GM23248 (cell line): ENCODE results near the gene SPATC1L. TPM values are rescaled to one million over a fixed set of nuclear protein-coding genes. Genes with fewer than 3 reads are reported as not detected.

Source experiments
- DNase-seq: peaks from one replicate; pipeline ENCODE4 v3.0.0-alpha.2; 2015
- H2AFZ ChIP-seq: fragments of 200-600 bp; sonication (generic); 2 replicates; pipeline ENCODE4 v1.6.1; 2016; ENCODE audit warnings: antibody characterized with exemption
- H3F3A ChIP-seq: fragments of 200-600 bp; sonication (generic); 2 replicates; pipeline ENCODE4 v1.6.1; 2016; ENCODE audit warnings: mild to moderate bottlenecking, antibody characterized with exemption, mixed run types; ENCODE audit not compliant: insufficient read depth
- H3K27ac ChIP-seq: fragments of 200-600 bp; sonication (generic); 2 replicates; pipeline ENCODE4 v1.5.1; 2016; ENCODE audit warnings: mild to moderate bottlenecking
- H3K27me3 ChIP-seq: fragments of 200-600 bp; sonication (generic); replicated peaks from 2 replicates; pipeline ENCODE4 v1.6.1; 2016; ENCODE audit warnings: mild to moderate bottlenecking; ENCODE audit not compliant: insufficient read depth
- H3K36me3 ChIP-seq: fragments of 200-600 bp; sonication (generic); 2 replicates; pipeline ENCODE4 v1.6.1; 2016; ENCODE audit warnings: low read depth, mild to moderate bottlenecking
- H3K4me1 ChIP-seq: fragments of 200-600 bp; sonication (generic); 2 replicates; pipeline ENCODE4 v1.6.1; 2016; ENCODE audit warnings: mild to moderate bottlenecking; ENCODE audit not compliant: insufficient read depth
- H3K4me2 ChIP-seq: fragments of 200-600 bp; sonication (generic); one replicate; pipeline ENCODE4 v1.6.1; 2016; ENCODE audit warnings: mild to moderate bottlenecking; ENCODE audit not compliant: unreplicated experiment
- H3K4me3 ChIP-seq: fragments of 200-600 bp; sonication (generic); 2 replicates; pipeline ENCODE4 v1.5.1; 2016; ENCODE audit warnings: mild to moderate bottlenecking
- H3K79me2 ChIP-seq: fragments of 200-600 bp; sonication (generic); 2 replicates; pipeline ENCODE4 v1.6.1; 2016; ENCODE audit warnings: mild to moderate bottlenecking; ENCODE audit not compliant: insufficient read depth
- H3K9ac ChIP-seq: fragments of 200-600 bp; sonication (generic); 2 replicates; pipeline ENCODE4 v1.6.1; 2016; ENCODE audit warnings: mild to moderate bottlenecking
- H3K9me2 ChIP-seq: fragments of 200-600 bp; sonication (generic); 2 replicates; pipeline ENCODE4 v1.6.1; 2016; ENCODE audit warnings: mixed run types, mild to moderate bottlenecking, moderate library complexity; ENCODE audit not compliant: insufficient read depth
- H3K9me3 ChIP-seq: fragments of 200-600 bp; sonication (generic); one replicate; pipeline ENCODE4 v1.6.1; 2017; ENCODE audit warnings: low read depth
- H4K20me1 ChIP-seq: fragments of 200-600 bp; sonication (generic); 2 replicates; pipeline ENCODE4 v1.6.0; 2016; ENCODE audit not compliant: insufficient read depth
- EZH2 ChIP-seq: fragments of 200-600 bp; sonication (generic); IDR thresholded peaks from 2 replicates; pipeline ENCODE4 v1.6.1; 2018; ENCODE audit warnings: antibody characterized with exemption, mild to moderate bottlenecking; ENCODE audit not compliant: insufficient read depth, poor library complexity, severe bottlenecking
- EZH2phosphoT487 ChIP-seq: fragments of 200-600 bp; sonication (generic); IDR thresholded peaks from 2 replicates; pipeline ENCODE4 v1.6.1; 2018; ENCODE audit warnings: antibody characterized with exemption, moderate library complexity, mild to moderate bottlenecking, low read depth; ENCODE audit not compliant: insufficient read depth
- WGBS, 2 experiments: methylation state at CpG; one replicate each; pipeline ENCODE4 v1.1.6; 2015 to 2017; ENCODE audit warnings: low lambda C conversion rate in 2 of 2, low coverage in 1 of 2; ENCODE audit errors: missing lambda C conversion rate in 2 of 2; 5-methylcytosine and 5-hydroxymethylcytosine counted together
- in situ Hi-C: fragments of 300-500 bp; cut with MboI; formaldehyde crosslinking; loops from 2 replicates; pipeline ENCODE4 v1.15.0; 2020
- polyA plus RNA-seq: library from polyadenylated mRNA; unstranded; fragments of >200 nt; fragmentation: Nextera tagmentation; extraction: Ambion mirVana; gene quantifications from 2 replicates; pipeline ENCODE4 v1.2.1, GENCODE V29; 2016
- total RNA-seq: library from RNA; depleted of rRNA; stranded (reverse); fragments of >200 nt; shearing (Covaris generic); gene quantifications from 2 replicates; pipeline ENCODE4 v1.2.3, GENCODE V29; 2014

SPATC1L gene
- total and polyA plus RNA-seq, 2 experiments from 2014 or later: 5.2 to 15.7 TPM

GRCh38 chr21:46159390-46159789 is 24.9 kb downstream of the SPATC1L start:
- no peaks in the 10 kb centered on the region for H3K36me3 ChIP-seq
- no peak overlapping the region for H3K4me3 ChIP-seq
- H3K4me1 ChIP-seq: no peaks in the 10 kb centered on the region
- H4K20me1 ChIP-seq: no peaks in the 10 kb centered on the region
- in situ Hi-C loops: no loop called here
- no peak for DNase-seq
- WGBS, 2 experiments: 88 to 89% methylated on average over 12 of the region's 12 CpGs
- H3K9ac ChIP-seq: no peak overlapping the region
- H2AFZ ChIP-seq: no peak overlapping the region
- TF ChIP-seq EZH2 (no peak), EZH2phosphoT487 (no peak)
- H3K79me2 ChIP-seq: no peaks in the 10 kb centered on the region
- H3K27me3 ChIP-seq: no peaks in the 10 kb centered on the region
- H3K9me2 ChIP-seq: no peaks in the 10 kb centered on the region
- no peak overlapping the region for H3K4me2 ChIP-seq
- no peak overlapping the region for H3K27ac ChIP-seq
- no peaks in the 10 kb centered on the region for H3K9me3 ChIP-seq
- H3F3A ChIP-seq: no peaks in the 10 kb centered on the region

- no peaks in the 10 kb centered on the region for H3K9me2 ChIP-seq
- H3K27ac ChIP-seq: no peak overlapping the region
- TF ChIP-seq EZH2phosphoT487 (no peak), EZH2 (no peak)
- 77 to 86% methylated on average over 9 to 10 of the region's 10 CpGs for WGBS, 2 experiments
- H3K36me3 ChIP-seq: no peaks in the 10 kb centered on the region
- no peaks in the 10 kb centered on the region for H3K9me3 ChIP-seq
- no peaks in the 10 kb centered on the region for H3K4me1 ChIP-seq
- no peaks in the 10 kb centered on the region for H3K79me2 ChIP-seq
- H4K20me1 ChIP-seq: no peaks in the 10 kb centered on the region
- no peak for DNase-seq
- no peaks in the 10 kb centered on the region for H3K27me3 ChIP-seq
- no peaks in the 10 kb centered on the region for H3F3A ChIP-seq
- in situ Hi-C loops: no loop called here
- no peak overlapping the region for H3K9ac ChIP-seq
- H3K4me3 ChIP-seq: no peak overlapping the region
- H3K4me2 ChIP-seq: no peak overlapping the region
- no peak overlapping the region for H2AFZ ChIP-seq
Observed at GRCh38 chr21:46158666-46159300, 25.5 kb downstream of the SPATC1L start.

- Histone ChIP-seq H3K4me1 (no peaks in the 10 kb centered on the region), H3K36me3 (no peaks in the 10 kb centered on the region), H3K27ac (no peak overlapping the region), H3K79me2 (no peaks in the 10 kb centered on the region), H3F3A (no peaks in the 10 kb centered on the region), H3K27me3 (no peaks in the 10 kb centered on the region), H2AFZ (no peak overlapping the region), H3K9me2 (no peaks in the 10 kb centered on the region), H4K20me1 (no peaks in the 10 kb centered on the region), H3K9me3 (no peaks in the 10 kb centered on the region), H3K9ac (no peak overlapping the region), H3K4me3 (no peak overlapping the region), H3K4me2 (no peak overlapping the region)
- in situ Hi-C loops: no loop called here
- WGBS, 2 experiments: 82 to 87% methylated on average over 15 of the region's 15 CpGs
- DNase-seq: no peak
- TF ChIP-seq EZH2phosphoT487 (no peak), EZH2 (no peak)
Observed at GRCh38 chr21:46157987-46158451, 26.2 kb downstream of the SPATC1L start.

GRCh38 chr21:46157396-46157986 is 26.8 kb downstream of the SPATC1L start:
- Histone ChIP-seq H3K27me3 (no peaks in the 10 kb centered on the region), H3K9me2 (no peaks in the 10 kb centered on the region), H3K4me1 (no peaks in the 10 kb centered on the region), H3K36me3 (no peaks in the 10 kb centered on the region), H3K4me3 (no peak overlapping the region), H3K9me3 (no peaks in the 10 kb centered on the region), H3K9ac (no peak overlapping the region), H3K79me2 (no peaks in the 10 kb centered on the region), H3K4me2 (no peak overlapping the region), H3F3A (no peaks in the 10 kb centered on the region), H4K20me1 (no peaks in the 10 kb centered on the region), H3K27ac (no peak overlapping the region), H2AFZ (no peak overlapping the region)
- WGBS, 2 experiments: 85 to 86% methylated on average over 12 of the region's 12 CpGs
- DNase-seq: no peak
- in situ Hi-C loops: no loop called here
- TF ChIP-seq EZH2phosphoT487 (no peak), EZH2 (no peak)
